HG02938 (cell line): ENCODE results near the gene POMZP3.
"Not testable (repeated sequence)": the region's sequence is repeated elsewhere in the genome, so short reads cannot be mapped to it uniquely, and the experiment has no call there.

Experiments
- ATAC-seq: cut with Tn5 transposase; IDR thresholded peaks from one replicate; pipeline ENCODE4 v1.9.1; 2021; ENCODE audit warnings: mild to moderate bottlenecking, moderate library complexity; ENCODE audit not compliant: unreplicated experiment

POMZP3 gene

DNA sequence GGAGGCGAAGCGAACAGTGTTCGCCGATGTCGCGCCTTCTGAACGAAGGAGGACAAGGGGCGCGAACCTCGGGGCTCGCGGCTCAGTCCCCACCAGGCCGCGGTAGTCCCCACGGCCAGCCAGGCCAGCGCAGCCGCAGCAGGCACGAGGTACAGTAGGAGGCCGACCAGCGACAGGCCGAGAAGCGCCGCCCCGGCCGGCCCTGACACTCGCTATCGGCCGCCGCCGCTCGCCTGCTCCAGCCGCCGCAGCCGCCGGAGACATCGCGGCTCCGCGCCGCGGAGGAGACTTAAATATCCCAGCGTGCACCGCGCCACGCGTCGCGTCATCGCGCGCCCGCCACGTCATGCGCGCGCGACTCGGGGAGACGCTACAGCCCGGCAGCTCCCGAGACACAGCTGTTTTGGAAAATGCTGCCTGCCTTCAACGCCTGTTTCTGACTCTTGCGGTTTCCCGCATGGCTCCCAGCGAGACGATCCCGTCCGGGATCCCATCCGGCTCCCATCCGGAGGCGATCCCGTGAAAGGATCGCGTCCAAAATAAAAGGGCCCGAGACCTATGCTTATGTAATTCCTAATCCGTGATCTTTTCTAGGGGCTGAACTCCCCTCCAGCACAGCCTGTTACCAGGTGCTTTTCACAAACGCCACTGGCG is at the start of gene POMZP3:
TSS of gene POMZP3 (minus strand) at position 291 of the 654 bp plus-strand sequence. CDS start 1,215 bp downstream, outside the sequence.
- ATAC-seq: peak; percentile 83

- ATAC-seq: not testable (repeated sequence)
Observed at GRCh38 chr7:76675783-76676182, 48.7 kb upstream of the POMZP3 start.

DNA sequence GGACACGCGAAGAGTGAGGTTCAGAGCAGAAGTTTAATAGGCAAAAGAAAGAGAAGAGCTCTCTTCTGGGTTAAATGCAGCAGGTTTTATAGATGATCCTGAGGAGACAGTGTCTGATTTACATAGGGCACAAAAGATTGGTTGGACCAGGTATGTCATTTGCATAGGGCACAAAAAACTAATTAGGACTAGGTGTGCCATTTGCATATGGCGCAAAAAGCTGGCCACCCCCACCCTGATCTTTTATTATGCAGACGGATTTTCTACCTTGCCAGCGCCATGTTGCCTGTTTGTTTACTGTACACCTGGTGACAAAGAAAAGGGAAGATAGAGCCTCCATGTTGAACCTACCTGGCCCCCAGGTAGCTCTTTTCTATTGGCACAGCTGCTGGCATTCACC is 46.3 kb upstream of the POMZP3 start:
- not testable (repeated sequence) for ATAC-seq

- not testable (repeated sequence) for ATAC-seq
Observed at GRCh38 chr7:76659212-76659611, 32.1 kb upstream of the POMZP3 start.

- ATAC-seq: not testable (repeated sequence)
Observed at GRCh38 chr7:76656425-76656824, 29.3 kb upstream of the POMZP3 start.

DNA sequence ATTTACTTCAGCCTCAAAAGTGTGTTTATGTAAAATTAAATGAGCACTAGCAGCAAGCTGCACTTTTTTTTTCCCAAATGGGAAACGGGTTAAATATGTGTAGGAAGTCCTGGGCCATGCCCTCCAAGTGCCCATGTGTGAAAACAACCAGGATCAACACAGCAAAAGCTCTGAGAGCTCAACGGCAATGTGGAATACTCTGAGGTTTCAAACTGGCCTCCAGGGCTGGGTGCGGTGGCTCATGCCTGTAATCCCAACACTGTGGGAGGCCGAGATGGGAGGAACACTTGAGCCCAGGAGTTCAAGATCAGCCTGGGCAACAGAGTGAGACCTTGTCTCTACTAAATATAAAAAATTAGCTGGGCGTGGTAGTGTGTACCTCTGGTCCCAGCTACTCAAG is 15.5 kb upstream of the POMZP3 start:
- not testable (repeated sequence) for ATAC-seq

- peak; percentile 99 for ATAC-seq
Observed at GRCh38 chr7:76637061-76637691, 10.1 kb upstream of the POMZP3 start.

DNA sequence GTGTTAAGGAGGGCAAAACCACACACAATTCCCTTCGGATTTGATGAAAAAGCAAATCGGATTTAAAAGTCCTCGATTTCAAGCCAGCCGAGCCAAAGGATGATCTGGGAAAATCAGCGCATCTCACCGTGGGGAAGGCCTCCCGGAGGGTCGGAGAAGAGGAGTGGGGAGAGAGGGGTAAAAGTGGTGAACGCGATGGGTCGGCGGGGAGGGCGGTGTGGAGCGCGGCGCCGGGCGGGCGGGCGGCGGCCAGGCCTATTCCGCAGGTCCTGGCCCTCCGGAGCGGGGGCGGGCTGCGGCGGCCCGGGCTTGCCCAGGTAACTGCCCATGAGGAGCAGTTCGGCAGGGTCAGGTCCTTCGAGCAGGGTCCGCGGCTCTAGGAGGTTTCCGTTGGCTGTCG is 498 bp downstream of the POMZP3 start:
- peak; percentile 37 for ATAC-seq

DNA sequence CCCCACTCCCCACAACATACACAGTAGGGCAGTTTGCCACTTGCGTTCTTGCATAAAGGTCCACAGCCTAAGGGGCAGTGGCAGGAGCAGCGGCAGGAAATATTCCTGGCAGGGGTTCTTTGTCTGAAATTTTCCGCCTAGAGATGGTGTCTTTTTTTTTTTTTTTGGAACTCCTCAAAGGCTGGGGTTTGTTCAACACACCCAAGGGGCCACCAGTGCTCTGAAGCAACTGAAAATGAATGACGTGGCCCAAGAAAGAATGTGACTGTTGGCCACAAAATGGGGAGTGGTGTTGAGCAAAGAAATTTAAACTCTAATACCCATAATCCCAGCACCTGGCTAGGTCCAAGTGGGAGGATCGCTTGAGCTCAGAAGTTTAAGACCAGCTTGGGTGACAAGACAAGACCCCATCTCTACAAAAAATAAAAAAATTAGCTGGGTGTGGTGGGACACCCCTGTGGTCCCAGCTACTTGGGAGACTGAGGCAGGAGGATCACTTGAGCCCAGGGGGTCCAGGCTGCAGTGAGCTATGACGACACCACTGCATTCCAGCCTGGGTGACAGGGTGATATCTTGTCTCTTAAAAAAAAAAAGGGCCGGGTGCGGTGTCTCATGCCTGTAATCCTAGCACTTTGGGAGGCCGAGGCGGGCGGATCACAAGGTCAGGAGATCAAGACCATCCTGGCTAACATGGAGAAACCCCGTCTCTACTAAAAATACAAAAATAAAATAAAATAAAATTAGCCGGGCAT is 7.5 kb downstream of the POMZP3 start:
- not testable (repeated sequence) for ATAC-seq

DNA sequence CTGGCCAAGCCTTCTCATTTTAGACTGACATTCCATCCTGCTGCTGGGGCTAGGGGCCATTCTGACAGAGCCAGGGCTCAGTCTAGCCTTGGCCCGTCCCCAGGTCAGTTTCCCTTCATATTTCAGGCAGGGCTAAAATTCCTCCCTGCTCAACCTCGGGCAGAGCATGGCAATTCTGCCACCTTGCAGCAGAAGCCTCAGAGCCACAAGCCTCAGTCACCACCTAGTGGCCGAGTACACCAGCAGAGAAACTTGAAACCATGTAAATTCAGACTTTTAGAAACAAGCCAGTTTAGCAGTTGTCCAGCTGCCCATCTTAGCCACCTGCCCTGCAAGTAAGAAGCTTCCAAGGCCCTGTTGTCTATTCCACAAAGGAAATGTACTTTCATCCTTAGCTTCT is 13.3 kb downstream of the POMZP3 start:
- not testable (repeated sequence) for ATAC-seq

GRCh38 chr7:76612232-76612631 is 14.8 kb downstream of the POMZP3 start:
- ATAC-seq: not testable (repeated sequence)

DNA sequence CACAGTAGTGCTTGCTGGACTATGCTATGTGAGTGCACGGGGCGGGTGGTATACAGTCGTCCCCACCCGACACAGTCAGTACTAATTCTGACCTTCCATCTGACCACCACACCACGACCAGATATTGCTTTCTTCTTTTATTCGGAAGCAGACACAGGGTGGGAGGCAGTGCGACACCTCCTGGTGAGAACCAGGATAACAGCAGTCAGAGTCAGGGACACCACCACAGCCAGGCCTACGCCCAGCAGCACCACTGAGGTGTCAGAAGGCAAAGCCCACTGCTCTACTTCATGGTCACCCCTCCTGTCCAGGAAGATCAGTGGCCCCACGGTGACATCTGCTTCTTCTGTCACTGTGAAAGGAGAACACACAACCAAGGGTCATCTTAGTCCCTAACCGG is 17.2 kb downstream of the POMZP3 start:
- not testable (repeated sequence) for ATAC-seq

- not testable (repeated sequence) for ATAC-seq
Observed at GRCh38 chr7:76608469-76608868, 18.6 kb downstream of the POMZP3 start.

DNA sequence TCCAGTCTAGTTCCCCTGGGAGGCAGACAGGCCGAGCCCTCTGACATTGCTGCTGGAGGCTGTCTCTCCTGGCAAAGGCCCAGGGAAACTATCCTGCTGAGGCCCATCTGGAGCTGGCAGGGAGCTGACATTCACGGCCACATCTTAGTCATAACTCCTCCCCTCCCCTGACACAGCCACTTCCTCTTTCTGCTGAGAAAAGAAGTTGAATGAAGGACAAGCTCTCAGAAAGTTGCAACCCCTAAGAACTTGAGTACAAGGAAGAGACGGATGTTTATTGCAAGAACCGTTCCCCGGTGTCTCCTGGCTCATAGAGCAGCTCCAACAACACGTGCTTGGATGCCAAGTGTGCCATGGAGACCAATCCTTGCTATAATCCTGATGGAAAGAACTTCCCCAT is 21.1 kb downstream of the POMZP3 start:
- peak; percentile 98 for ATAC-seq

- not testable (repeated sequence) for ATAC-seq
Observed at GRCh38 chr7:76600650-76601049, 26.4 kb downstream of the POMZP3 start.

DNA sequence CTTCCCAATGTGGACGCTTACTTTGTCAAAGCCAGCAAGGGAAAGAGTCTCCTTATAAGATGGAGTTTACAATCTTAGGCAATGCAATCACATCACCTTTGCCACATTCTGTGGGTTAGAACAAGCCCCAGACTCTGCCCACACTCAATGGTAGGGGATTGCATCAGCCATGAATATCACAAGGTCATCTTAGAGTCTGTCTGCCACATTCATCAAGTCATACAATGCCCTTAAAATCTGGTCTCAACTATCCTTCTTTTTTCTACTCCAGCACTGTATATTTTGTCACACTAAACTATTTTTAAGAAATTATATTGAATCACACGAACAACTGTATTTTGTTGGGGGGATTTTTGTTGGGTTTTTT is 27.0 kb downstream of the POMZP3 start:
- not testable (repeated sequence) for ATAC-seq

GRCh38 chr7:76598590-76599264 is 28.4 kb downstream of the POMZP3 start:
- not testable (repeated sequence) for ATAC-seq

- ATAC-seq: peak; percentile 45
Observed at GRCh38 chr7:76597288-76597687, 29.8 kb downstream of the POMZP3 start.

DNA sequence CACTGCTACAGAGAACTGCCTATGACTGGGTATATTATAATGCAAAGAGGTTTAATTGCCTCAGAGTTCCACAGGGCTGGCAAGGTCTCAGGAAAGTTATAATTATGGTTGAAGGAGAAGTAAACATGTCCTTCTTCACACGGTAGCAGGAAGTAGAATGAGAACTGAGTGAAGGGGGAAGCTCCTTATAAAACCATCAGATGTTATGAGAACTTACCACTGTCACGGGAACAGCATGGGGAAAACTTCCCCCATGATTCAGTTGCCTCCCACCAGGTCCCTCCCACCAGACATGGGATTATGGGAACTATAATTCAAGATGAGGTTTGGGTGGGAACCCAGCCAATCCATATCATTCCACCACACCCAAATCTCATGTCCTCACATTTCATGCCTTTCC is 34.4 kb downstream of the POMZP3 start:
- not testable (repeated sequence) for ATAC-seq

- peak; percentile 77 for ATAC-seq
Observed at GRCh38 chr7:76591602-76592304, 35.3 kb downstream of the POMZP3 start.

GRCh38 chr7:76591033-76591432 is 36.0 kb downstream of the POMZP3 start:
- not testable (repeated sequence) for ATAC-seq
